NCI-H2196 treated with DMSO at 0.1 percent for 48 hours (cell line): ENCODE data around the gene MNX1.

Experiments
- DNase-seq: peaks from one replicate; lab custom pipeline; 2025; ENCODE audit not compliant: unreplicated experiment; lab: John Stamatoyannopoulos, UW

Gene MNX1

GRCh38 chr7:157016352-157017041 lies 6.0 kb upstream of the MNX1 start:
- DNase-seq, result no peak

GRCh38 chr7:157016024-157016351 lies 5.5 kb upstream of the MNX1 start:
- DNase-seq, result no peak

DNA sequence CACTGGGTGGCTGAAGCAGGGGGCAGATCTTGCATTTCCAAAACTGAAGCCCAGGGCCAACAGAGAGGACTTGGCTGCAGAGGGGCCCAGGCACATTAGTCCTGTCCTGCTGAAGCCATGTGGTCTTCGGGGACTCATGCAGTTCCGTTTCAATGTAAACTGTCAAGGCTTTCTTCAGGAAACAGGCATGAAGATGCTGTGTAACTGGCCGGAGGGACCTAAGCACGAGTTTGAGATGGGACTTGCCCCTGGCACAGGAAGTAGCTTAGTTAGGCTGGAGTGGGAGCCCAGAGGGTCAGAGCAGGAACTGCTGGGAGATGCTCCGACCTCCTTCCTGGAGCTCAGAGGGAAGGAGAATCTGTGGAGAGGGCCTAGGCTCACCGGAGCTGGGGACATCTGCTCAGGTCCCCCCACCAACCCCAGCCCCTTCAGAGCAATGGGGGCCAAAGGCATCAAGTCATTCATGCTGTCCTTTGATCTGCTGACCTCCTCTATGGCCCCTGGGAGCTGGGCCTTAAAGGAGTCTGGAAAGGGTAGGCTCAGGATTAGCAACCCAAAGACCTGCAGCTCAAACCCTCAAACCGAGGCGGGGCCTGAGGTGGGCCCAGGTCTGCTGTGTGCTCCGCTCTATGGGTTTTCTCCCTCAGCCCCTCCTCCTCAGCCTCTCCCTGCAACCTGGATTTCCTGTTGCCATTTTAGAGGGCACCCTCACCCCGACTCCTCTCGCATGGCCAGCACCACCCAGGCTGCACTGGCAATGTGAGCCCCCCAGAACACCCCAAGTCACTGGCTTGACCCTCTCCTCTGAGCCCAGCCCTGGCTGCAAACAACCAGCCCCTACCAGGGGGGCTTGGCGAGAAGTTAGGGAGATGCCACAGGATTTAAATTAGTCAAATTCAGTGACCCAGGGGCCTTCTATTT lies 4.4 kb upstream of the MNX1 start:
- no peak for DNase-seq

DNA sequence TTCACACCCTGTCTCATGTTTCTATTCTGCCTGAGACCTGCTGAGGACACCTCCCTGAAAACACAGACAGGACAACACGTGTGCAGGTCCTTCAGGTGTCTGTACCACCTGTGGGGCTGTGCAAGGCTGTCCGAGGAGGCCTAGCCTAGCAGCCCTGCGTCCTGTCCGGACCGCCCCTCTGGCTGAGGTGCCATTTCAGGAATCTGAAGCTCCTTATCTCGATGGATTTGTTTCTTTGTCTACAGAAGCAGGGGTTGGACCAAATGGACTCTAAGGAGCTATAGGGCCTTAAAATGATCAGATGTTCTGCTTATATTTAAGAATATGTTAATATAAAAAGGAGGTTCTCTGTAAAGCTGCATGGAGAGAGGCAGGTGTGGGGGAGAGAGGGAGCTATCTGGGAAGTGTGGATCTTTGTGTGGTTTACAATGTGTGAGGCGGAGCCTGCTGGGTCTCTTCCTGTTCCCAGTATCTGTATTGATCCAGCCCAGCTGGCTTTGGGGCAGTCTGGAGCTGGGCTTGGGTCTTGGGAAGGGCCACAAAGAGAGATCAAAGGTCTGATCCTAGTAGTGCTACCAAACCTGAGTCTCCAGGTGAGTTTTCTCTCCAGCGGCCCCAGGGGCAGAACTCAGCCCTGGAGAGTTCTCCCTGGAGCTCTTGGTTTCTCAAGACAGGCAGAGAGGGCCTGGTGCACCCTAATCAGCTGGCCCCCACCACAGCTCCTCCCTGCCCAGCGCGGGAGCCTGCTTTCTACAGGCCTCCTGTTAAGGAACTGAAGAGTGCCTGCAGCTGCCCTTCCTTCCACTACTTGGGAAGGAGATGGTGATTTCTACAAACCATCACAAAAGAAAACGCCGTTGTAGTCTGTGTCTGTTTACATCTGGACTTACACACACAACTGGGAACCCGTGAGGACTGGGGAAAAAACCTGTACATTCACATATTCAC lies 3.4 kb upstream of the MNX1 start:
- no peak for DNase-seq

- DNase-seq, result no peak
Observed at GRCh38 chr7:157013101-157013500, 2.6 kb upstream of the MNX1 start.

DNA sequence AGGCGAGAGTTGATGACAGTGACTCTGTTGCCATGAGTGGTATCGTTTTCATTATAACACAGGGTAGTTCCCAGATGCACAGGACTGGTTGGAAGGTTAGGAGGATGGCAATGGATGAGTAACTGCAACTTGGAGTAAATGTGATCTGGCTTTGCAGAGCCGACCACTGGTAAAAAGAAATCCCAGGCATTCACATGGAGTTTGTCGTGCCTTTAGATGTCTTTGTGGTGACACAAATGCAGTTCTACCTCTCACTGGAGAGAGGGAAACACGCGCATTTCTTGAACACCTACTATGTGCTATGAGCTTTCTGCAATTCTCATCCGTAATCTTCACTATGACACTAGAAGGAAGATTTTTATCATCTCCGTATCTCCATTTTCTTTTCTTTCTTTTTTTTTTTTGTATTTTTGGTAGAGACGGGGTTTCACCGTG lies 1.7 kb upstream of the MNX1 start:
- no peak for DNase-seq

DNA sequence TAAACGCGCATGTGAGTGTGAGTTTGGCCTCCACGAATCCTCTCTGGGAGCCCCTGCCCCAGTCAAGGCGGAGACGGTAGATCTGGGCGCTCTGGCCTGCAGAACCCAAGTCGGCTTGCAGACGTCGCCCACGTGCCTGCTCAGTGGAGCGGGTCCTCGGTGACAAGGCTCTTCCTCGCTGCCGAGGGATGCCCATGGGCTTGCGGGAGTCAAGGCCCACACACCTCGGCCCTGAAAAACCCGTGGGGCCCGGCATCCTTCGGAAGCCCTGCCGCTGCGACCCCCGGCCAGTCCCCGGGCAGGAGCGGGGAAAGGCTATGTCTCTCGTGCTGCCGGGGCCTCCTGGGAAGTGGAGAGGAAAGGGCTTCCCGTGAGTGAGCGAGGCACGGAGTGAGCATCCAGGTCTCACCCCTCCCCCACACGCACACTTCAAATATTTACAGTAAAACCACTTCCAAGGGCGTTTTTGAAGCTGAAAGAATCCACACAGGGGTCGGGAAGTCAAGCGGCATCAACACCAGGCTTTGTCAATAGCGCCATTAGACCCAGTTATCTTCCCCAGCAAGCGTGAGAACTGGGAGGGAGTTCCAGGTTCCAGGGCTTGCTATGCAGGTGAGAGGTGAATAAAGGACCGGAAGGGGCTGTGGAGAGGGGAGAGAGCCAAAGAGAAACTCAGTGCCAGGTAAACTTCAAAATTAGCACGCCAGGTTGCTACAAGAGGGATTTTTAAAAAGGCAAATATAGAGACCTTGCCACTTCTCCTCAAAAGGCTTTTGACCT lies 1.1 kb upstream of the MNX1 start:
- DNase-seq, result no peak

- no peak for DNase-seq
Observed at GRCh38 chr7:157009778-157010587, 480 bp downstream of the MNX1 start.

GRCh38 chr7:157009170-157009777 lies 1.2 kb downstream of the MNX1 start:
- no peak for DNase-seq

DNA sequence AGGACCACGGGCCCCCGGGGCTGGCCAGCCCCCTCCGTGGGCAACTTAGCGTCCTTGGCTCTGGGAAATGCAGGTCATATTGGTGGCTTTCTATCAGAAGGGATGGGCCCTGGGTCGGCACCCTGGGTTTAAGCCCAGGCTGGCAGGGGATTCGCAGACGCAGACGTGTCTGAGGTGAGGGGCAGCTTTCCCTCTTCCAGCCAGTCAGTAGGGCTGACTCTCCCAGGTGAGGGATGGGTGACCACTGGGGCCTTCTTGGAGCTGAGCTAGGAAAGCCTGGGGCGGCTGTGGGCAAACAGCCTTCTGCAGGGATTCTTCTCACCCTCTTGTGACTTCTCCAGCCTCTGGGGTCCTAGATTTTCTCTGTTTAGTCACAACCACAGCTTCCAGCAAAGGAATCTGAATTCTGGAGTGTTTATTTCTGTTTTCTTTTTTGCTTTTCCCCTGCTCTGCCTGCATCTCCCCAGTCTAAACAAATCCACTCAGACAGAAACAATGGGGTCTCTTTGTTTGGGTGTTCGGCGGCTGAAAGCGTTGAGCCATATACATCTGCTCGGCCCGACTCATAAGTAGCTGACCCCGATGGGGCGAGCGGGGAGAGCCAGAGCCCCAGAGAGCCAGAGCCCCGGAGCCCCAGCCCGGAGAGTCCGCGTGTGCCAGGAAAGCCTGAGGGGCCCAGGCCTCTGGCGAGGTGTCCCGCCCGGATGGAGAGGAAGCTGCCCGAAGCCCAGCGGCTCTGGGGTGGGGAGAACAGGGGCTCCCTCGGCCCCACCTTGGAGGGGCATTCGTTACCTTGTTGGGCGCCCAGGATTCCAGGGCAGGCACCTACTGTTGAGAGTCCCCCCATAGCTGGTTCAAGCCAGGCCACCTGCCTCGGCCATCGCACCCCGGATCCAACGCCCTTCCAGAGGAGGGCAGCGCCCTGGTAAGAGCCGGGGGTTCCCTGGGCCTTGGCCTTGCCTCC lies 2.0 kb downstream of the MNX1 start:
- no peak for DNase-seq

- DNase-seq, result no peak
Observed at GRCh38 chr7:157007470-157008066, 2.9 kb downstream of the MNX1 start.

GRCh38 chr7:157006829-157007469 lies 3.5 kb downstream of the MNX1 start:
- DNase-seq, result no peak

DNA sequence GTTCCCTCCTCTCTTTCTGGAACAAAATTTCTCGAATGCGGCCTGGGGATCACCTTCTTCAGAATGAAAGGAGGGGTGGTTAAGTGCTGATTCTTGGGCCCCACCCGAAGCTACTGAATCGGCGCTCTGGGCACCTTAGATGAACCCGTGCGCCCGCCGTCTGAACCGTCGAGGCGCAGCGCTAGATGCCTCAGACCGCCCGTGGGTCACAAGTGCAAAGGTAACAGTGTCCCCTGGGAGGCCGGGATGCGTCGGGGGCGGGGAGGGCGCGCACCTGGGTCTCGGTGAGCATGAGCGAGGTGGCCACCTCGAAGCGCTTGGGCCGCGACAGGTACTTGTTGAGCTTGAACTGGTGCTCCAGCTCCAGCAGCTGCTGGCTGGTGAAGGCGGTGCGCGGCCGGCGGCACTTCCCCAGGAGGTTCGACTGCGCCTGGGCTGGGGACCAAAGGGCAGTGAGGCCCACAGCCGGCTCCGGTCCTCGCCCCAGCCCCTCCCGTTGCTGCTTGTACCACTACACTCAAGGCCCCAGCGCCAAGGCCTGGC lies 4.2 kb downstream of the MNX1 start:
- DNase-seq, result no peak

DNA sequence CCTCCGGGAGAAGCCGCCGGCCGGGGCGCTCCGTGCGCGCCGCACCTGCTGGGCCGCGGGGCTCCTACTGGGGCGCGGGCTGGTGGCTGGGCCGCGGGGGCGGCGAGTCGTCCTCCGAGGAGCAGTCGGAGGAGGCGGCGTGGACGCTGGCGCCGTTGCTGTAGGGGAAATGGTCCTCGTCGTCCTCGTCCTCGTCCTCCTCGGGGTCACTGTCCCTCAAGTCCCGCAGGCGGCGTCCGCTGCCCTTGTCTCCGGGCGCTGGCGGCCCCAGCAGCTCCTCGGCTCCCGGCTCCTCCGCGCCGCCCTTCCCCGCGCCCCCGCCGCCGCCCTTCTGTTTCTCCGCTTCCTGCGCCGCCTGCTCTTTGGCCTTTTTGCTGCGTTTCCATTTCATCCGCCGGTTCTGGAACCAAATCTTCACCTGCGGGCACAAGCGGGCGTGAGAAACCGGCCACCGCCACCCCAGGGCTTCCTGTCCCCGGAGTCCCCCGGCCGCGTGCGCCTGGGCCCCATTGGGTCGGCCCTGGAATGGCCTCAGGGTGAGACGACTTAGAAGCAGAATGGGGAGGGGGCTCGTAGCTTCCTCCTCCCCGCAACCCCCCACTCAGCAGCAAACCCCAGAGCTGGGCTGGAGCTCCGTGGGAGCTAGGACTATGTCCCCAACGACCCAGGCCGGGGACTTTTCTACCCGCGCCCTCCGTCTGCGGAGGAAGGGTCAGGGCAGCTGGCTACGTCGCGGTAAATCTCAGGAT lies 4.8 kb downstream of the MNX1 start:
- DNase-seq, result no peak

- no peak for DNase-seq
Observed at GRCh38 chr7:157004521-157005455, 5.7 kb downstream of the MNX1 start.
